Activated T-helper 1 cell treated with anti-CD3 and anti-CD28 coated beads, Interleukin-12 subunit alpha, Interleukin-12 subunit beta, Interleukin-2, Interleukin-4 antibody, amounts not matched to agents 30 ng/mL and 10 ng/mL and 1 ng/mL, durations not matched to agents 14 hours and 24 hours and 36 hours (primary cell): ENCODE results near the gene TMEM266. TPM values are rescaled to one million over a fixed set of nuclear protein-coding genes. Genes with fewer than 3 reads are reported as not detected.

Source experiments
- DNase-seq: peaks from one replicate; pipeline ENCODE4 v3.0.0; 2021; ENCODE audit warnings: low spot score
- H3K27ac Mint-ChIP-seq: one replicate; pipeline ENCODE4 v1.8.0; 2021; ENCODE audit warnings: mild to moderate bottlenecking, mixed read lengths
- H3K27me3 Mint-ChIP-seq: one replicate; pipeline ENCODE4 v1.8.0; 2022; ENCODE audit warnings: mild to moderate bottlenecking, moderate library complexity, mixed read lengths; ENCODE audit not compliant: insufficient read depth
- H3K36me3 Mint-ChIP-seq: one replicate; pipeline ENCODE4 v1.8.0; 2021; ENCODE audit warnings: low read depth, mixed read lengths
- H3K4me1 Mint-ChIP-seq: one replicate; pipeline ENCODE4 v1.8.0; 2021; ENCODE audit warnings: low read depth, mixed read lengths
- H3K4me3 Mint-ChIP-seq: one replicate; pipeline ENCODE4 v1.8.0; 2021; ENCODE audit warnings: mild to moderate bottlenecking, moderate library complexity, mixed read lengths
- H3K9me3 Mint-ChIP-seq: one replicate; pipeline ENCODE4 v1.8.0; 2021; ENCODE audit warnings: mixed read lengths
- intact Hi-C: fragments of 100-400 bp; cut with micrococcal nuclease; formaldehyde crosslinking; loops from one replicate; pipeline ENCODE4 v1.15.1; 2024
- total RNA-seq: library from RNA; stranded (reverse); gene quantifications from 2 replicates; pipeline ENCODE4 v1.2.3, GENCODE V29; 2022

The TMEM266 gene
- total RNA-seq, 1 donor from 2014 or later = 0.16 TPM

DNA sequence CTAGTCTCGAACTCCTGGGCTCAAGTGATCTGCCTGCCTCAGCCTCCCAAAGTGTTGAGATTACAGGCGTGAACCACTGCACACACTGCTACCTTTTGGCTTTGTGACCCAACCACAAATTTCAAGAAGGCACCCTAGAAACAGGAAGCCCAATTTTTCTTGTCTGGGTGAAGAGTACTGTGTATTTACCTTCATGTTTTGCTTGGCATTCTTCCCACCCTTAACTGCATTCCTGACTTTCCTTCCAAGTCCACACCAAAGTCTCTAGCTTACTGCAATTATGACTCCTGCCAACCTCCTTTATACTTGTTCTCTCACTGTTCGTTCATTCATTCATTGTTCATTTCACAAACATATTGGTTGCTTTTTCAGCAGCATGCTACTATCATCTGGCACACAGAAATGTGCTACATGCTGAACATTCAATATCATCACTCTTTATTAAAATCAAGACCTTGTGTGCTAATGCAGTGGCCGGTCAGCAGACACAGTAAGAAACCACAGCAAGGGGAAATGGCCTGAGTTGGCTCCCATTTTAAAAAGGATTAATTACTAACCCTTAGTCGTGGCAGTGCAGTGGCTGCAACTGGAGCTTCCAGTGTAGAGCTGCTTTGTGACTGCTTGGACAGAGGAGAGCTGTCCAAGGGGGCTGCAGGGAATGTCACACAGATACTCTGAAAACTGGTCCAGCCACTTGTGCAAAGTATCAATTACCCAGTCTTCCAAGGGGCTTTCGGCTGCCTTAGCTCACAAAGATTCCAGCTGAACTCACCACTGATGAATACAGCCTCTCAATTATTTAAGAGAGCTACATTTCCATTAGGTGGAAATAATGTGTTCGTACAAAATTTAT, 157.5 kb downstream of the TMEM266 start:
- Mint-ChIP-seq H3K27me3 (no peaks in the 10 kb centered on the region), H3K36me3 (peaks cover 21% of the 10 kb centered on the region), H3K27ac (no peak overlapping the region), H3K4me3 (no peak overlapping the region), H3K9me3 (no peaks in the 10 kb centered on the region), H3K4me1 (peaks cover 13% of the 10 kb centered on the region)
- DNase-seq = no peak
- intact Hi-C loops = no loop called here

DNA sequence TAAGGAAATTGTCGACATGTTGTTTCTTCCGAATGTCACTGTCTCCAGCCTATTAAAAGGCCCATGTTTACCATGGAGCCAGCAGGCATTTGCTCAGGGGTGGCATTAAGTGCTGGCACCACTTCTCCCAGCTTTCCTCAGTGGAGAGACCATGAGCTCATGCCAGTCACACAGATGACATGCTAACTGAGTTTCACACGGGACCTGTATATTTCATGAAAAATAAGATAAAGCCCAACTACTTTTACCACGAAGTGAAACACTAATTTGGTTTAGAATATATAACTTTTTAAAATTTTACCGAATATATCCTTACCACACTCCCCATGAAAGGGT, 158.1 kb downstream of the TMEM266 start:
- no peak for DNase-seq
- H3K9me3 Mint-ChIP-seq = no peaks in the 10 kb centered on the region
- no peaks in the 10 kb centered on the region for H3K27me3 Mint-ChIP-seq
- H3K36me3 Mint-ChIP-seq = peaks cover 23% of the 10 kb centered on the region
- H3K4me3 Mint-ChIP-seq = no peak overlapping the region
- intact Hi-C loops = no loop called here
- no peak overlapping the region for H3K27ac Mint-ChIP-seq
- peaks cover 13% of the 10 kb centered on the region for H3K4me1 Mint-ChIP-seq

DNA sequence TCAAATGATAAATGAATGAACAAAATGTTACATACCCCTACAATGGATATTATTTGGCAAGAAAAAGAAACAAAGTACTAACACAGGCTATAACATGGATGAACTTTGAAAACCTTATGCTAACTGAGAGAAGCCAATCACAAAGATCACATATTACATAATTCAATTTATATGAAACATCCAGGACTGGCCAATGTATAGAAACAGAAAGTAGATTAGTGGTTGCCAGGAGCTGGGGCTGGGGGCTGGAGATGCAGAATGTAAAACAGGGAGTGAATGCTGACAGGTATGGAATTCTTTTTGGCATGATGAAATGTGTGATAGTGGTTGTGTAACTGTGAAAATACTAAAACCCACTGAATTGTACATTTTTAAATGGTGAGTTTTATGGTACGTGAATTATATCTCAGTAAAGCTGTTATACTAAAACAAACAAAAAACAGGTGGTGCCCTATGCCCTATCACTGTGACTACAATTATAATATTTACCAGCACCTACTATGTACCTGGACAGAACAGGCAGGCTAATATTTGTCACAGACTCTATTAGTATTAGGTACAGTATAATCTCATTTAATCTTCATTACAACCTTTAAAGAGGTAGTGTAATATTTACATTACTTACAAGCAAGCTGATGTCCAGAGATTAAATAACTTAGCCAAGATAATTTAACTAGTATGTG, 161.4 kb downstream of the TMEM266 start:
- no peaks in the 10 kb centered on the region for H3K27me3 Mint-ChIP-seq
- intact Hi-C loops = no loop called here
- H3K4me3 Mint-ChIP-seq = no peak overlapping the region
- peaks cover 23% of the 10 kb centered on the region for H3K36me3 Mint-ChIP-seq
- H3K9me3 Mint-ChIP-seq = no peaks in the 10 kb centered on the region
- H3K4me1 Mint-ChIP-seq = peaks cover 19% of the 10 kb centered on the region
- no peak overlapping the region for H3K27ac Mint-ChIP-seq
- DNase-seq = no peak

DNA sequence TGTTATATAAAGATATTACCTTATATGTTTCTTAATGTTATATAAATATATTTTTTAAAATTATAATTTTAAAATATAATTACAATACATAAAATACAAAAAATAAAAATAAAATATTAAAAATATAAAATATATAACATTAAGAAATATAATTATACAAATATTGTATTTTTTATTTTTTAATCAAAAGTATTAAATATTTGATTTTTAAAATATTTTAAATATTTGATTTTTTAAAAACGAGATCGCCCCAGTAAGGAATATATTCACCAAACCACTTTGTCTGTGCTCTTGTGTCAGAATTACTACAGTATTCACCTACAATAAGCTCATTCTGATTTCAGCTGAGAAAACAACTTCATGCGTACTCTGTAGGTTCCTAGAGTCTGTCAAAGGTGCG, 162.4 kb downstream of the TMEM266 start:
- no peaks in the 10 kb centered on the region for H3K9me3 Mint-ChIP-seq
- DNase-seq = no peak
- no peak overlapping the region for H3K4me3 Mint-ChIP-seq
- H3K27me3 Mint-ChIP-seq = no peaks in the 10 kb centered on the region
- H3K27ac Mint-ChIP-seq = no peak overlapping the region
- peaks cover 17% of the 10 kb centered on the region for H3K4me1 Mint-ChIP-seq
- H3K36me3 Mint-ChIP-seq = peaks cover 22% of the 10 kb centered on the region
- intact Hi-C loops = no loop called here

DNA sequence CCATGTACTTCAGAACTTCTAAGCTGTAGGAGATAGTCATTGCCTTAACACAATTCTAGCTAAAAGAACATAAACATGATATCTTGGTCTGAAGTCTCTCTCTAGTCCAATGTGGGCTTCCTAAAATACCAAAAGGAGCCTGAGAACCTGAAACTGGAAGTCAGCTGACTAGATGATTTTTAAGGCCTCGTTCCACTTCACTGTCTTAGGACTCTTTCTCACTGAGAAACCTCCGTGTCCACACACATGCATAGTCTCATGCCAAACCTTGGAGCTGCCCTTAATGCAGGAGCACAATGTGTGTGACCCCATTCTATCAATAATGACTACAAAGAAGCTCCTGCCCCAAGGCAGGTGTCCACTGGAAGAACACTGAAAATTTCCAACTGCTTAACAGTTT, 163.7 kb downstream of the TMEM266 start:
- no peaks in the 10 kb centered on the region for H3K27me3 Mint-ChIP-seq
- no peaks in the 10 kb centered on the region for H3K9me3 Mint-ChIP-seq
- intact Hi-C loops = no loop called here
- no peak overlapping the region for H3K27ac Mint-ChIP-seq
- H3K4me1 Mint-ChIP-seq = peaks cover 14% of the 10 kb centered on the region
- peaks cover 21% of the 10 kb centered on the region for H3K36me3 Mint-ChIP-seq
- no peak overlapping the region for H3K4me3 Mint-ChIP-seq
- no peak for DNase-seq

DNA sequence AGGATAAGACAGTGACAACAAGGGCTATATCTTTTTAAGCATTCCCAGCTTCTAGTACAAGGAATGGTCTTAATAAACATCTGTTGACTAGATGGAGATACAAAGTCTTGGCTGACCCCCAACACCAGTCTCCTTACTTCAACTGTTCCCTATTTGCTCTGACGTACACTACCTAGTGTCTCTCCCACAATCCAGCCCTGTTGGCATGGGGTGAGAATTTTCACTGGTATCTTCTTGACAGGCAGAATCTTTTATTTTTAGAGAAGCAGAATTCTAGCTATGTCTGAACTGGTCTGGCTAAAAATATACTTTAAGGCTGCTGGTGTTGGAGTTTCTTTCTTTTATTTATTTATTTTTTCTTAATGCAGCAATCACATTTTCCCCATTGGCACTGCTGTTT, 169.5 kb downstream of the TMEM266 start:
- H3K4me1 Mint-ChIP-seq = peaks cover 6% of the 10 kb centered on the region
- DNase-seq = no peak
- H3K9me3 Mint-ChIP-seq = no peaks in the 10 kb centered on the region
- H3K36me3 Mint-ChIP-seq = peaks cover 11% of the 10 kb centered on the region
- H3K27me3 Mint-ChIP-seq = no peaks in the 10 kb centered on the region
- H3K4me3 Mint-ChIP-seq = no peak overlapping the region
- intact Hi-C loops = no loop called here
- no peak overlapping the region for H3K27ac Mint-ChIP-seq

DNA sequence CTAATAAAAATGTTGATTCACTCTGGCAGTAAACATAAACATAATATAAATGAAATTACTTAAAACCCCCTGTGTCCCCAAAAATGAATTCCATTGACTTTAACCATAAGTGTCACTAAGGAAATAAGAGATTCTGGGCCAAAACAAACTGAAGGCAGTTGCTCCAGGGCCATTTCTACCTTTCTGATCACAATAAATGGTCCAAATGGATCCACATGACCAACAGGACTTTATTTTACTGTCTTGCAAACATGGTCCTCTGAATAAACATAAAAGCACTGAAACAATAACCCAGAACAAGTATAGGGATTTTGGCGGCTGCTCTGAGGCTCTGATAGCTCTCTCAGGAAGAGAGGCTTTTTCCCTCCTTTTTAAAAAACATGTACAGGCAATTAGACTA, 174.1 kb downstream of the TMEM266 start:
- no peaks in the 10 kb centered on the region for H3K27me3 Mint-ChIP-seq
- intact Hi-C loops = loop anchor here (2.0 kb wide), 1 partner anchor 607 kb away; no protein-coding TSS in a partner anchor

DNA sequence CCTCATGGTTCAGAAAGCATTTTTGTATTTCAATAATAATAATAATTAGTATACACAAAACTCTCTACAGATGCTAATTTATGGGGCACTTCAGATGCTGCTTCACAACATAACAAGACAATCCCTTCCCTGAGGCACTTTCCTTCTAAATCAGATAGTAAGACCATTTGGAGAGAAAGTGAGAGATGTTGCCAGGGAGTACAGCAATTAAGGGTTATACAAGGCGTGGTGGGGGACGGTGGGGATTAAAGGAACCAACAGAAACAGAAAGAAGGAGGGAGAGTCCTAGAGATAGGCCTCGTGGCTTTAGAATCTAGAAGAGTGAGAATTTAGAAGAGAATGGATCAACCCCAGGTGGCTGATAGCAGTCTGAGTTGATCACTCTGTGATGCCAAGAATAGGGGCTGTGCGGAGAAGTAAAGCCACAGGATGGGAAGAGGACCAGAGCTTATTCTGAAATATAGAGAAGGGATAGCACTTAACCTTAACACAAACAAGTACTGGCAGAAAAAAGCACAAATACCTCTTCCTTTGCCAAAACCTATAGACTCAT, 174.6 kb downstream of the TMEM266 start:
- Mint-ChIP-seq H3K36me3 (peaks cover 6% of the 10 kb centered on the region), H3K4me3 (no peak overlapping the region), H3K27ac (no peak overlapping the region), H3K9me3 (no peaks in the 10 kb centered on the region), H3K27me3 (no peaks in the 10 kb centered on the region), H3K4me1 (no peaks in the 10 kb centered on the region)
- intact Hi-C loops = loop anchor here (2.0 kb wide), 1 partner anchor 606 kb away; no protein-coding TSS in a partner anchor
- no peak for DNase-seq

More for the DNA sequence above, 174.1 kb downstream of the TMEM266 start:
- no peaks in the 10 kb centered on the region for H3K9me3 Mint-ChIP-seq
- H3K4me1 Mint-ChIP-seq = no peaks in the 10 kb centered on the region
- H3K4me3 Mint-ChIP-seq = no peak overlapping the region
- no peak for DNase-seq
- peaks cover 6% of the 10 kb centered on the region for H3K36me3 Mint-ChIP-seq
- H3K27ac Mint-ChIP-seq = no peak overlapping the region

DNA sequence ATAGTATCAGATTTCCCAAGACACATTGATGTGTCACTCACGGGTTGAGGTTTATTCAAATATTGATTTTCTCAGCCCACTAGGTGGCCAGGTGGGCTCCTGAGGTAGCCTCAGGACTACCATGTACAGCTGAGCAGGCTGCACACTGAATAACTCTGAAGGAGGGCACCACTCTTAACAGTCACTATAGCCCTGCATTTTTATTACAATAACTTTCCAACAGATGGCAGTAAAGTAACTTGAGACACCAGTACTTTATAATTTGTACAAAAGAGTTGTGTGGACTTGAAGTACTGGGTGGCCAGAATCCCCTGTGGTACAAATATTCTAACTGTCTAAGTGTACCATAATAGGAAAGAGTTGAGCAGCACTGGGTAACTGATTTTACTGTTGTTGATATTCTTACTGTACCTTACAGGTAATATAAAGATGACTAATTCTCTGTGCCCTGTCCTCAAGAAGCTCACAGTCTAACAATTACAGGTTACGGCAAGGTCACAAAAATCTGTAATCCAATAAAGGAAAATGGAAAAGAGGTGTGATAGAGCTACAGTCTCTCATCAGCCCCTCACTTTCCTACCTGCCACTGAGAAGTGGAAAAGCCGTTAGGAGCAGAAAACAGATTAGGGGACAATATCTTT, 175.5 kb downstream of the TMEM266 start:
- H3K36me3 Mint-ChIP-seq = peaks cover 6% of the 10 kb centered on the region
- no peak overlapping the region for H3K27ac Mint-ChIP-seq
- no peak for DNase-seq
- no peaks in the 10 kb centered on the region for H3K9me3 Mint-ChIP-seq
- H3K4me3 Mint-ChIP-seq = no peak overlapping the region
- H3K4me1 Mint-ChIP-seq = no peaks in the 10 kb centered on the region
- H3K27me3 Mint-ChIP-seq = no peaks in the 10 kb centered on the region
- intact Hi-C loops = loop anchor here (1.0 to 2.0 kb wide), 4 partner anchors 101 to 696 kb away; partner anchors contain the start of genes ISL2 and RCN2

DNA sequence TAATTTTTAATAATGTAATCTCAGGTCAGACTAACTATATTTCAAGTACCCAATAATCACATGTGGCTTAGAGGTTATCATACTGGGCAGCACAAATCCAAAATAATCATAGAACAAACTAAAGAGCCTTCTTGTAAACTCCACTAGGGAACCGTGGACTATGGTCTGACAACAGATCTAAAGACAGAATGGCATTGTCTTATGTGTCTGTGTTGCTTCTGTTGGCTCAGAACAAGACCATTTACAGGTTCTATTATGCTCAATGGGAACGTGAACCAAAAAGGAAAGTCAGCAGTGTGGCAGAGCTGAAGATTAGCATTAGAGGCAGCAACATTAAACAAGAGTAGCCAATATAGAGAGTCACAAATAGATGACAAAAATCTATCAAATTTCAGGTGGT, 176.6 kb downstream of the TMEM266 start:
- Mint-ChIP-seq H3K27ac (no peak overlapping the region), H3K4me1 (no peaks in the 10 kb centered on the region), H3K9me3 (no peaks in the 10 kb centered on the region), H3K27me3 (no peaks in the 10 kb centered on the region), H3K36me3 (peaks cover 3% of the 10 kb centered on the region), H3K4me3 (no peak overlapping the region)
- intact Hi-C loops = no loop called here
- DNase-seq = no peak

DNA sequence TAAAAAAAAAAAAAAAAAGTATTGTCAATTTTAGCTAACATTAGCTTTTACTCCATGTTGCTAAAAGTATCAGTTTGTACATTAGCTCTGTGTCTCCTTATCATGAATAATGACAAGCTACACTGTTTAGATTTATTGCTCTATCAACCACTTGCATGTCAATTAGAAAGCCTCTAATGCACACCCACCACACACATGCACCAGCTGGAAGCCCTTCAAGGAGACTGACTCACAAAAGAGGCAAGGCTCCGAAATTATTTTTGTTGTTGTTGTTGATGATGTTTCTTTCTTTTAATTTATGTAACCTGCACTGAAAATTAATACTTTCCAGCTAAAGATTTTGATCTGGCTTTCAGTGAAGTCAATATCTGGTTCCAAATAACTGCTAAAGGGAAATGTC, 180.0 kb downstream of the TMEM266 start:
- Mint-ChIP-seq H3K36me3 (peaks cover 7% of the 10 kb centered on the region), H3K4me1 (no peaks in the 10 kb centered on the region), H3K9me3 (no peaks in the 10 kb centered on the region), H3K4me3 (no peak overlapping the region), H3K27me3 (no peaks in the 10 kb centered on the region), H3K27ac (no peak overlapping the region)
- no peak for DNase-seq
- intact Hi-C loops = no loop called here

DNA sequence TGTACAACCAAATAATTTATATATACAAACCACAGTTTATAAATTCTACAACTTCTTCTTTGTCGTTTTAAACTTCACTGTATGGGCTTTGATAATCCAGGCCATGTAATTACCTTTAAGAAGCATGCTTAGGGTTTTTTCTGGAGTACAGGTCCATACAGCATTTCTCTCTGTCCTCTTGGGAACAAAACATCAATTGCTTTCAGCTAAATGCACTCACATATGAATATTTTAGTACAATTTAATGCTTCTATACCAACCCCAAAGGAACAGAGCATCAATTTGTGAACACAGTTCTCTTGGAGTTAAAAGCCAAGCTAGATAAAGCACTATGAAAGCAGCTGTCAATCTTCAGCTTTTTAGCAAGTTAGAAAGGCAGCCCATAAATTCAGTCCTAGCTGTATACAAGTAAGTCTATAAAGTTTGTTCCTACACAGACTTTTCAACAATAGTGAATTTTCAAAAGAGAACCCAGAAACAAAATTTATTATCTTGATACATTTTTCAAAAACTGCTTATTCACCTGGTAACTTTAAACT, 185.4 kb downstream of the TMEM266 start:
- H3K27me3 Mint-ChIP-seq = no peaks in the 10 kb centered on the region
- no peak for DNase-seq
- intact Hi-C loops = no loop called here
- H3K27ac Mint-ChIP-seq = no peak overlapping the region
- no peaks in the 10 kb centered on the region for H3K9me3 Mint-ChIP-seq
- H3K4me3 Mint-ChIP-seq = no peak overlapping the region
- peaks cover 7% of the 10 kb centered on the region for H3K36me3 Mint-ChIP-seq
- no peaks in the 10 kb centered on the region for H3K4me1 Mint-ChIP-seq
